A549 (cell line): Measurements from ENCODE around the gene NRXN3. TPM values are rescaled to one million over a fixed set of nuclear protein-coding genes. Genes with fewer than 3 reads are reported as not detected.

Experiments used
- ATAC-seq, 2 experiments: fragments of 200-7000 bp in 1 of 2; fragments of >200 bp in 1 of 2; cut with Nextera tagmentation in 1 of 2; cut with Tn5 transposase in 1 of 2; 3 replicates each; pipeline versions ENCODE4 v1.8.0 to v1.9.1; 2018 to 2020; ENCODE audit warnings: mild to moderate bottlenecking in 1 of 2, moderate library complexity in 1 of 2
- CTCF ChIA-PET: fragments of 300-600 bp; sonication (Branson Sonifier 250); formaldehyde crosslinking; extraction: SDS; loops from one replicate; lab custom pipeline; 2021; ENCODE audit warnings: antibody characterized with exemption, inconsistent platforms; lab: Yijun Ruan, JAX
- POLR2A ChIA-PET: fragments of 350-600 bp; formaldehyde crosslinking; extraction: SDS; loops from one replicate; lab custom pipeline; 2021; ENCODE audit warnings: antibody characterized with exemption, inconsistent platforms; lab: Yijun Ruan, JAX
- DNase-seq, 2 experiments: peaks; one replicate each; pipeline versions ENCODE4 v3.0.0 to v3.0.0-alpha.2; 2011 to 2016; ENCODE audit warnings: low read depth in 1 of 2, low spot score in 1 of 2
- FAIRE-seq: peaks from 2 replicates; lab custom pipeline; 2011; peaks lifted over from hg19 to GRCh38; lab: Jason Lieb, UNC
- H3K27ac ChIP-seq, 2 experiments: fragments of >200 bp; sonication (Bioruptor Twin); formaldehyde crosslinking; 3 replicates each; pipeline ENCODE4 v1.5.1; 2016 to 2017
- H3K4me1 ChIP-seq: fragments of >200 bp; sonication (Bioruptor Twin); formaldehyde crosslinking; 3 replicates; pipeline ENCODE4 v1.6.1; 2016
- H3K4me2 ChIP-seq: fragments of >200 bp; sonication (Bioruptor Twin); formaldehyde crosslinking; 3 replicates; pipeline ENCODE4 v1.6.1; 2016
- H3K4me3 ChIP-seq: fragments of >200 bp; sonication (Bioruptor Twin); formaldehyde crosslinking; 3 replicates; pipeline ENCODE4 v1.5.1; 2016
- H3K9me3 ChIP-seq: fragments of >200 bp; sonication (Bioruptor Twin); formaldehyde crosslinking; 3 replicates; pipeline ENCODE4 v1.6.1; 2016
- ATOH8 ChIP-seq: fragments of 250-450 bp; sonication (Bioruptor Pico); IDR thresholded peaks from 2 replicates; pipeline ENCODE4 v1.5.0; 2020; ENCODE audit warnings: low read depth, mild to moderate bottlenecking, moderate library complexity
- BCL3 ChIP-seq: fragments of >200 bp; sonication (Bioruptor Twin); formaldehyde crosslinking; IDR thresholded peaks from 3 replicates; pipeline ENCODE4 v1.6.1; 2016
- BHLHE40 ChIP-seq: IDR thresholded peaks from 2 replicates; pipeline ENCODE4 v1.6.1; 2012; ENCODE audit warnings: low read depth, low read length, inconsistent platforms
- CBX8 ChIP-seq: fragments of 200-600 bp; sonication (generic); IDR thresholded peaks from 2 replicates; pipeline ENCODE4 v1.6.1; 2016
- CHD4 ChIP-seq: fragments of 200-600 bp; sonication (generic); IDR thresholded peaks from 2 replicates; pipeline ENCODE4 v1.6.1; 2016; ENCODE audit warnings: antibody characterized with exemption, mild to moderate bottlenecking, borderline replicate concordance
- CTCF ChIP-seq: fragments of >200 bp; sonication (Bioruptor Twin); formaldehyde crosslinking; IDR thresholded peaks from 3 replicates; pipeline ENCODE4 v1.5.1; 2016
- EHF ChIP-seq: fragments of 250-450 bp; sonication (Bioruptor Pico); IDR thresholded peaks from 2 replicates; pipeline ENCODE4 v1.5.0; 2020; ENCODE audit warnings: mild to moderate bottlenecking
- ELK1 ChIP-seq: fragments of 150-350 bp; IDR thresholded peaks from 2 replicates; pipeline ENCODE4 v1.6.1; 2014; ENCODE audit warnings: low read depth, mild to moderate bottlenecking, low read length
- ESRRA ChIP-seq: fragments of 150-350 bp; IDR thresholded peaks from 2 replicates; pipeline ENCODE4 v1.6.1; 2014; ENCODE audit warnings: mild to moderate bottlenecking, low read length, borderline replicate concordance
- FOSB ChIP-seq: fragments of 250-450 bp; sonication (Bioruptor Pico); IDR thresholded peaks from 2 replicates; pipeline ENCODE4 v1.5.0; 2020; ENCODE audit warnings: mild to moderate bottlenecking, moderate library complexity
- FOSL2 ChIP-seq, 2 experiments: fragments of 450-650 bp in 1 of 2; fragments of >200 bp in 1 of 2; sonication (Bioruptor Twin) in 1 of 2; formaldehyde crosslinking; IDR thresholded peaks; 2 replicates each; pipeline versions ENCODE4 v1.5.0 to v1.6.1; 2016 to 2020; ENCODE audit warnings: mild to moderate bottlenecking in 1 of 2, moderate library complexity in 1 of 2
- FOXS1 ChIP-seq: fragments of 250-450 bp; sonication (Bioruptor Pico); IDR thresholded peaks from 2 replicates; pipeline ENCODE4 v1.5.0; 2020; ENCODE audit warnings: mild to moderate bottlenecking, moderate library complexity
- HDAC2 ChIP-seq: fragments of 200-600 bp; sonication (generic); IDR thresholded peaks from 2 replicates; pipeline ENCODE4 v1.6.1; 2016
- HOXA7 ChIP-seq: fragments of 250-450 bp; sonication (Bioruptor Pico); IDR thresholded peaks from 2 replicates; pipeline ENCODE4 v1.5.0; 2020; ENCODE audit warnings: mild to moderate bottlenecking, moderate library complexity
- HOXB13 ChIP-seq: fragments of 250-450 bp; sonication (Bioruptor Pico); IDR thresholded peaks from 2 replicates; pipeline ENCODE4 v1.5.0; 2020; ENCODE audit warnings: low read depth, mild to moderate bottlenecking, moderate library complexity
- JUNB ChIP-seq: fragments of >200 bp; sonication (Bioruptor Twin); formaldehyde crosslinking; IDR thresholded peaks from 2 replicates; pipeline ENCODE4 v1.6.1; 2016
- MAZ ChIP-seq: fragments of 150-350 bp; IDR thresholded peaks from 2 replicates; pipeline ENCODE4 v1.6.1; 2014; ENCODE audit warnings: antibody characterized with exemption, low read depth, low read length, borderline replicate concordance
- NFE2L2 ChIP-seq: fragments of 150-350 bp; conservative IDR thresholded peaks from 2 replicates; pipeline ENCODE4 v1.6.1; 2014; ENCODE audit warnings: low read length
- NPAS2 ChIP-seq: fragments of 250-450 bp; sonication (Bioruptor Pico); IDR thresholded peaks from 2 replicates; pipeline ENCODE4 v1.8.0; 2022; ENCODE audit warnings: mild to moderate bottlenecking, moderate library complexity, borderline replicate concordance
- NR3C1 ChIP-seq: fragments of >200 bp; sonication (Bioruptor Twin); formaldehyde crosslinking; IDR thresholded peaks from 3 replicates; pipeline ENCODE4 v1.6.1; 2017
- POLR2A ChIP-seq: IDR thresholded peaks from 2 replicates; pipeline ENCODE4 v1.6.1; 2012; ENCODE audit warnings: mild to moderate bottlenecking, low read length
- RCOR1 ChIP-seq: fragments of 150-350 bp; IDR thresholded peaks from 2 replicates; pipeline ENCODE4 v1.6.1; 2014; ENCODE audit warnings: antibody characterized with exemption, low read length, low read depth
- RFX5 ChIP-seq: fragments of 450-650 bp; IDR thresholded peaks from 2 replicates; pipeline ENCODE4 v1.7.1; 2014; ENCODE audit warnings: antibody characterized with exemption, mild to moderate bottlenecking, moderate library complexity
- SMC3 ChIP-seq: fragments of >200 bp; sonication (Bioruptor Twin); formaldehyde crosslinking; IDR thresholded peaks from 3 replicates; pipeline ENCODE4 v1.6.1; 2018; ENCODE audit warnings: inconsistent platforms
- ZFP36 ChIP-seq: fragments of 450-650 bp; IDR thresholded peaks from 2 replicates; pipeline ENCODE4 v1.6.1; 2014; ENCODE audit warnings: borderline replicate concordance; ENCODE audit not compliant: partially characterized antibody
- WGBS: methylation state at CpG from one replicate; pipeline ENCODE4 v1.1.6; 2017; ENCODE audit errors: missing lambda C conversion rate; 5-methylcytosine and 5-hydroxymethylcytosine counted together
- polyA plus RNA-seq, 4 experiments: library from polyadenylated mRNA; depleted of rRNA in 3 of 4; stranded (reverse); fragments of >200 nt; fragmentation: RNase III in 1 of 4; extraction: RNeasy Plus Mini Kit Qiagen cat#74134 plus additional on column Dnase treatment in 1 of 4; gene quantifications; 2 replicates in 3 of 4; 3 replicates in 1 of 4; pipeline ENCODE4 v1.2.3, GENCODE V29; 2011 to 2017

The NRXN3 gene
- polyA plus RNA-seq, 2 of the 4 experiments (the other 2 are of a cell fraction), result 0.62 to 2.3 TPM

GRCh38 chr14:79166171-79166570 is 996.0 kb downstream of the NRXN3 start:
- POLR2A ChIA-PET, result no interaction called here
- ATAC-seq (no peak), DNase-seq (no peak), FAIRE-seq (no peak)
- H3K4me3 ChIP-seq, result no peak overlapping the region
- H3K4me2 ChIP-seq, result no peak overlapping the region
- no peaks in the 10 kb centered on the region for H3K4me1 ChIP-seq
- no peak overlapping the region for H3K27ac ChIP-seq
- WGBS, result 45% methylated on average over 2 of the region's 2 CpGs
- no peaks in the 10 kb centered on the region for H3K9me3 ChIP-seq
- CTCF ChIA-PET, result no interaction called here
- TF ChIP-seq RFX5 (no peak), HOXA7 (CRISPR knock-in tag) (no peak), FOXS1 (CRISPR knock-in tag) (no peak), RCOR1 (no peak), CHD4 (no peak), JUNB (no peak), ELK1 (no peak), ZFP36 (no peak), HDAC2 (no peak), NR3C1 (no peak), BCL3 (no peak), EHF (CRISPR knock-in tag) (no peak), SMC3 (no peak), NPAS2 (CRISPR knock-in tag) (no peak), CTCF (no peak), ESRRA (no peak), FOSL2 (IDR thresholded peaks at IDR 0.05) (no peak), FOSL2 (CRISPR knock-in tag; IDR thresholded peaks at IDR 0.05) (no peak), CBX8 (no peak)

GRCh38 chr14:79167957-79168356 is 997.8 kb downstream of the NRXN3 start:
- DNase-seq (no peak), FAIRE-seq (no peak)
- 0% methylated on average over 1 of the region's 1 CpG for WGBS

More at GRCh38 chr14:79167957-79168356, 997.8 kb downstream of the NRXN3 start:
- POLR2A ChIA-PET, result no interaction called here
- ATAC-seq, result no peak
- CTCF ChIA-PET, result no interaction called here
- Histone ChIP-seq H3K9me3 (no peaks in the 10 kb centered on the region), H3K27ac (no peak overlapping the region), H3K4me3 (no peak overlapping the region), H3K4me2 (no peak overlapping the region), H3K4me1 (no peaks in the 10 kb centered on the region)
- TF ChIP-seq POLR2A (no peak), BHLHE40 (no peak), HOXA7 (CRISPR knock-in tag) (no peak), NPAS2 (CRISPR knock-in tag) (no peak), HOXB13 (CRISPR knock-in tag) (no peak), FOSB (CRISPR knock-in tag) (no peak), NFE2L2 (no peak), ATOH8 (CRISPR knock-in tag) (no peak), CHD4 (no peak), MAZ (no peak), NR3C1 (no peak)
